ENCODE measurements around the gene WDR7.

DNA sequence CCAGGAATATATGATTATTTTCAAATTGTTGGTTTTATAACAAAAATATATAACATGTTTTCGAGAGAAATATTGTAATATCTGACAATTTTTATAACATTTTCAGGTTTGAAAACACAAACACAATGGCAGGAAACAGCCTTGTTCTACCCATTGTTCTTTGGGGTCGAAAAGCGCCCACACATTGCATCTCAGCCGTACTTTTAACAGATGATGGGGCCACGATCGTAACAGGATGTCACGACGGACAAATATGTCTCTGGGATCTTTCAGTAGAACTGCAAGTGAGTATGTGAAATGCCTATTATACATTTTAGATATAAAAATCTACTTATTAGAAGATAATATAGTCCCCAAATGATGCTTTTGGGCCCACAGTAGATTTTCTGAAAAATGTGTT is 21.2 kb downstream of the WDR7 start:
- TF ChIP-seq, protein P1, sequence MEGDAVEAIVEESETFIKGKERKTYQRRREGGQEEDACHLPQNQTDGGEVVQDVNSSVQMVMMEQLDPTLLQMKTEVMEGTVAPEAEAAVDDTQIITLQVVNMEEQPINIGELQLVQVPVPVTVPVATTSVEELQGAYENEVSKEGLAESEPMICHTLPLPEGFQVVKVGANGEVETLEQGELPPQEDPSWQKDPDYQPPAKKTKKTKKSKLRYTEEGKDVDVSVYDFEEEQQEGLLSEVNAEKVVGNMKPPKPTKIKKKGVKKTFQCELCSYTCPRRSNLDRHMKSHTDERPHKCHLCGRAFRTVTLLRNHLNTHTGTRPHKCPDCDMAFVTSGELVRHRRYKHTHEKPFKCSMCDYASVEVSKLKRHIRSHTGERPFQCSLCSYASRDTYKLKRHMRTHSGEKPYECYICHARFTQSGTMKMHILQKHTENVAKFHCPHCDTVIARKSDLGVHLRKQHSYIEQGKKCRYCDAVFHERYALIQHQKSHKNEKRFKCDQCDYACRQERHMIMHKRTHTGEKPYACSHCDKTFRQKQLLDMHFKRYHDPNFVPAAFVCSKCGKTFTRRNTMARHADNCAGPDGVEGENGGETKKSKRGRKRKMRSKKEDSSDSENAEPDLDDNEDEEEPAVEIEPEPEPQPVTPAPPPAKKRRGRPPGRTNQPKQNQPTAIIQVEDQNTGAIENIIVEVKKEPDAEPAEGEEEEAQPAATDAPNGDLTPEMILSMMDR (IDR thresholded peaks at IDR 0.05; ENCODE audit: low read length) = no peak
- TF ChIP-seq EZH2 (optimal IDR thresholded peaks at IDR 0.05; ENCODE audit: low read depth, low read length) (no peak), EZH2phosphoT487 (IDR thresholded peaks at IDR 0.05; ENCODE audit: low read length) (no peak)
